HG02759 (cell line): ENCODE results near the gene JPH3.

ENCODE experiments used
- ATAC-seq: cut with Tn5 transposase; IDR thresholded peaks from one replicate; pipeline ENCODE4 v1.9.1; 2021; ENCODE audit warnings: mild to moderate bottlenecking, moderate library complexity; ENCODE audit not compliant: unreplicated experiment

Gene JPH3

DNA sequence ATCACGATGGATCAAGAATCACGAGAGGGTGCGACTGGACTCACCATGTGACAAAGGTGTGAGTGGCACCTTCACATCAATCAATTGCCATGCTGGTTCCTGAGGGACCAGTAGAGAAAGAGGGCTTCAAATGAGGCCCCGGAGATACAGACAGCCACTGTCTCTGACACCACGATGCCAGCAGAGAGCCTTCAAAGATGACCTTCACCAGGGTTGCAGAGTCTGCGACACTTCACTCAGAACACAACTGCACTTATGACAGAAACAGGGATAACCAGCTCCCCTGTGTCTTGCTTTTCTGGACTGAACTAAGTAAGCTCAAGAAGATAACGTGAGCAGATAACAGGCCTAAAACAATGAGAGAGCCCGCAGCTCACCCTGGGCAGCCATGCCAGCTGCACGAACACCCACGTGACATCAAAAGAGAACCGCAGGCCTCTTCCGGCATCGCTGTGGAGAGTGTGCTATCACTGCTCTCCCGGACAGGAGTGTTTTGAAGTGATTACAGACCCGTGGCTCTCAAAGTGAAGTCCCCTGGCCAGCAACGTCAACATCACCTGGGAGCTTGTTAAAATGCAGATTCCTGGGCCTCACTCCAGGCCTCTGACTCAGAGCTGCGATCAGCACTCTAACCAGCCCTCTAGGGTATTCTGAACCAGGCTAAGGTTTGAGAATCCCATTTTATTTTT is 127.1 kb downstream of the JPH3 start:
- ATAC-seq: no peak

GRCh38 chr16:87731607-87732006 is 129.3 kb downstream of the JPH3 start:
- ATAC-seq: no peak

DNA sequence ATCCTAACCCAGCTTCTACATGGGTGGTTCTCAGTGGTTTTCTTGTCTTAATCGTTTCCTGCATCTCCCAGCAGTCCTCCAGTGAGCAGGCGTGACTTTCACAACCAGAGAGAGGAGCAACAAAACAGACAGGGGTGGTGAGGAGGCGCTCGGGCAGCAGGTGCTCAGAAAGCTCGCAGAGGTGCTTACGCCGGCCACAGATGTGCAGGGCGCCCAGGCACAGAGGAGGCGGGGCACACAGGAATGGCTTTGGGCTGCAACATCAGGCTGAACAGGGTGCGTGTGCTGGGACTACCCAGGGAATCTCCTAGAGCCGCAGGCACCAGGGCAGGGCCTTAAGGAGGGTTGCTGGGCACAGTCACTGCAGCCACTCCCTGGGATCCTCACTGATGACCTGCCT is 130.9 kb downstream of the JPH3 start:
- ATAC-seq: no peak

DNA sequence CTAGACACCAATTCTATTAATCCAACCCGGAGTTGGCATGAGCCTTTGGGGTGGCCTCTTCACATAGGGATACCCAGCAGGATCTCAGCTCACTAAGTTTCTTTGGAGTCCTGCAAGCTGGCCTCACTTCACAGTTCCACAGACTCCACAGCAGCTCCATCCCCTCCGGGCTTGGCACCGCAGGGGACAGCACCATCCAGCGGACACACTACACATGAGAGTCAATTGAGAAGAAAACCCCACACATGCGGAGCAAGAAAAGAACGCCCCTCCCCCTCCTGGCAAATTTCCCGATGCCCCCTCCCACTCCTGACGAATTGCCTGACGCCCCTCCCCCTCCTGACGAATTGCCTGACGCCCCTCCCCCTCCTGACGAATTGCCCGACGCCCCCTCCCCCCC is 132.3 kb downstream of the JPH3 start:
- ATAC-seq: no peak

DNA sequence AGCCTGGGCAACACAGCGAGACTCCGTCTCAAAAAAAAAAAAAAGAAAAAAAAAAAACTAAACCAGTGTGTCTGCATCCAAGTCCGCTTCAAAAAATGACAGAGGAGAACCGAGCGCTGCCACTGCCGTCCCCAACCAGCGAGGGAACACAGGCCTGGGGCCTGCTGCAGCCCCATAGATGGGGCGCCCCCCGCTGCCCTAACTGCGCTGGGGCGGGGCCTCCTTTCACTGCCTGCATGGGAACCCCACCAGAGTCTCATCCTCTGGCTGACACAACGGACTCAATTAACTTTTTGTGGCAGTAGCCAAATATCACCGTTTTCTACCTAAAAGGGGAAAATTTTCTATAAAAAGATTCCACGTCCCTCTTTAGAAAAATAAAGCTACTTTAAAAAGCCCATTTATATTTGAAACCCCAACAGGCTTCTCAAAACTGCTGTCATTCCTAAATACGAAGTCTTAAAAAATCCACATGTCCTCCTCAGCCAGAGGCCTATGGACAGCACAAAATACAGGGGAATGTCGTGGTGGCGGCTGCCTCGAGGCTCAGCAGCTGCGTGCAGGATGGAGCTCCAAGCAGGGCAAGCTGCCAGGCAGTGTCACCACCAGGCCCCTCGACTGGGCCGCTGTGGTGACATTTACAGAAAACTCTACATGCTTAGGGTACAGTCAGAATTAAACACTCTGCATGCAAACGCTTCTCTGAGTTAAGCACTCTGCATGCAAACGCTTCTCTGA is 133.1 kb downstream of the JPH3 start:
- ATAC-seq: no peak

DNA sequence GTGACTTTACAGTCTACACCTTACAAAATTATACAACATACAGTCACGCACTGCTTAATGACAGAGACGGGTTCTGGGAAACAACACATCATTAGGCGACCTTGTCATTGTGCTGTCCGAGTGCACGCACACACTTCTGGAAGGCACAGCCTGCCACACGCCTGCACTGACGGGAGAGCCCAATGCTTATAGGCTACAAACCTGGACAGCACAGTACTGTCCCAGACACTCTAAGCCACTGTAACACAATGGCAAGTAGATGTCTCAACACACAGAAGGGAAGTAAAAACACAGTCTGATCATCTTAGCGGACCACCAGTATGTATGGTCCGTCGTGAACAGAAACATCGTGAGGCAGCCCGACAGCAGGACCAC is 133.7 kb downstream of the JPH3 start:
- ATAC-seq: no peak

DNA sequence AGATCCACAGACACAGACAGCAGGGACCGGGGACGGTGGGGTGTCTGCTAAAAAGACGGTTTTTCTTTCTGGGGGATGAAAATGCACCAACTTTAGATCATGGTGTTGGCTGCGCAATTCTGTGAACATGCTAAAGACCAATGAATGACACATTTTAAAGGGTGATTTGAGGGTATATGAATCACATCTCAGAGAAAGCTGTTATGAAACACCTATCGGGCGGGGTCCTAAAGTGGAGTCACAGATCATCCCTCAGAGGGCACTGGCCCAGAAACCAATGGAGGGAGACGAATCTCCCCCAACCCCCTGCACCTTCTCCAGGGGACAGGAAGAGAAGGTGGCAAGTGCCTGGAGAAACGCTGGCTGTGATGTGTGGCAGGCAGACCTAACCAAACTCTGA is 137.5 kb downstream of the JPH3 start:
- ATAC-seq: no peak

DNA sequence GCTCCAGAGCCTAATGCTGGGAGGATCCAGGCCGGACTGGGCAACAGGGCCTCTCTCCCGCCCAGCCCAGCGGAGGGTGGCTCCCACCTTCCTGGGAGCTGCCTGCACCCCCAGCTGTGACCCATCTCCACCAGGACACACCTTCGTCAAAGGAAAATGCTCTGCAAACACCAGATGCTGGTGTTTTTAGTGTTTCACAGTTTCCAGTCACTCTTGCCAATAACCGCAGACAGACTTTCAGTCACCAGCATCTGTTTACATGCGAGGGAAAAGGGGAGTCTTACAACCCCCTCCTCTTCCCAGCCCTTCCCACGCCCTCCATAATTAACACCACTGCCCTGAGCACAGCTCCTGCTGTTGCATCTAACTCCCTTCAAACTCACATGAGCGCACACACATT is 138.1 kb downstream of the JPH3 start:
- no peak for ATAC-seq

GRCh38 chr16:87740909-87741424 is 138.7 kb downstream of the JPH3 start:
- no peak for ATAC-seq

- no peak for ATAC-seq
Observed at GRCh38 chr16:87741700-87742415, 139.6 kb downstream of the JPH3 start.

DNA sequence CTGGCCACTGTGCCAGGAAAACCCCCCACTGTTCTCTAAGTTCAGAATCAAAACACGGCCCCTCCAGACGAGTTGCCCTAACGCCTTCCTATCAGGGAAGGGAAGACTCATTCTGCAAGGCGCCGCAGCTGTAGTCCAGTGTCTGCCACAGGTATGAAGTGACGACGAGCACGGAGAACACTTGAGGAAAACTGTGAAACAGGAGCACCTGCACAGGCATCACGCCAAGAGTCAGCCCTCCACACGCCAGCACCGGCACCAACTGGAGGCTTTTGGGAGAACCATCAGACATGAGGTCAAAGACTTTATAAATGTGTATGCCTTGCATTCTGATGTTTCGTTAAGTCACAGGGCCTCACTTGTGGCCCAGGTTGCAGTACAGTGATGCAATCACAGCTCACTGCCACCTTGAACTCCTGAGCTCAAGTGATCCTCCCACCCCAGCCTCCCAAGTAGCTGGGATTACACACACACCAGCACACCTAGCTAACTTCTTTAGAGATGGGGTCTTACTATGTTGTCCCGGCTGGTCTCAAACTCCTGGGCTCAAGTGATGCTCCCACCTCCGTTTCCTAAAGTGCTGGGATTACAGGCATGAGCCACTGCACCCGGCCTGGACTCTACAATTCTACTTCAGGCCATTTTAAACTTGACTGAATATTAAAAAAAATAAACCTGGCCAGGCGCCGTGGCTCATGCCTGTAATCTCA is 140.6 kb downstream of the JPH3 start:
- ATAC-seq: no peak

- no peak for ATAC-seq
Observed at GRCh38 chr16:87744750-87745514, 142.6 kb downstream of the JPH3 start.

DNA sequence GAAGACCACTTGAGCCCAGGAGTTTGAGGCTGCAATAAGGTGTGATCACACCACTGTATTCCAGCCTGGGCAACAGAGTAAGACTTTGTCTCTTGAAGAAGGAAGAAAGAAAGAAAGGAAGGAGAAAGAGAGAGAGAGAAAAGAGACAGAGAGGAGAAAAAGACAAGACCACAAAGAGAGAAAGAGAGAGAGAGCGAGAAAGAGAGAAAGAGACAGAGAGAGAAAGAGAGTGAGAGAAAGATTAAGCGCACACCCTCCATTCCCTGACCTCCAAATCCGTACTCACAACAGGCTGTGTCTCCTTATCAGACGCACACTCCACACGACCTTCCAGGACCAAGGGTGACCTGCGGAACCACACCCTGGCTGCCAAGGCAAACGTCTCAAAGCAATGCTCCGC is 143.9 kb downstream of the JPH3 start:
- no peak for ATAC-seq
